Islet of Langerhans (tissue), 1 donor: ENCODE results near the gene AVPR2.

Source experiments
- FAIRE-seq: peaks from one replicate; lab custom pipeline; 2011; peaks lifted over from hg19 to GRCh38; lab: Jason Lieb, UNC

AVPR2 gene

DNA sequence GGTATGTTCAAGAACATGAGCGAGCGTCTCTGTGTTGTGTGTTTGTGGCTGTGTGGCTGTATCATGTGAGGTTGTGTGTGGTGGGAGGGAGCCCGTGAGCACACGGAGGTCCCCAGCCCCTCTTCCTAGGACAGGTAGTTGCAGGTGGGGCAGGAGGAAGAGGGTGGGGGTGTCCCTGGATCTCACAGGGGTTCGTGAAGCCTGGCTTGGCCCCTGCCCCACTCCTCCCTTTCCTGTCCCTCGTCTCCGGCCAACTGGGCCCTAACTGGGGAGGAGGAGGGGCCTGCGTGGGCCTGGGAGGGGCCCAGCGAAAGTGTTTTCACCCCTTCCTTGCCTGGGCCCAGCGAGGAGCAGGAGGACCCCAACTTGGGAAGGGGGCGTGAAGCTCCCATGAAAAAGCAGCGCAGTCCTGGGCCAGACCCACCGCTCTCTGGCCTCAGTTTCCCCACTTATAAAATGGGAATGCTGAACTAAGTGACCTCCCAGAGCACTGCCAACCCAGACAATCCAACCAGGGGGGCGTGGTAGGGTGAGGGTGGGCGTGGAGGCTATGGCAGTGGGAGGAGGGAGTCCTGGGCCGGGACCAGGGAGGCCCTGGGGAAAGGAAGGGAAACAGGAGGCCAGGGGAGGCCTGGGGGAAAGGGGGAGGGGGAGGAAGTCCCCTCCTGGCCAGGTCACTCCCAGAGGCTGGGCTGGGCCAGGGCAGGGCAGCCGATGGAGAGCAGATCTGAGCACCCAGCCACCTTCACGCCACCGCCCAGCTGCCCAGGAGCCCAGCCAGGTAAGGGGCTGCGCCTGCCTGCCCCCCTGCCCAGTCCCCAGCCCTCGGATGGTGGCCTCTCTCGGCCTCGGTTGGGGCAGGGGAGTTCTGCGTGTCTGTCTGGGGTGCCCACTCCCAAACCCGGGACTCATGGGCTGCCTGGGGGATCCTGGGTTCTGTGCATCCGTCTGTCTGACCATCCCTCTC lies at the start of gene AVPR2:
Gene AVPR2 (plus strand): TSS at position 683 of the 967 bp plus-strand sequence. CDS start 473 bp downstream, outside the sequence.
- no peak for FAIRE-seq

DNA sequence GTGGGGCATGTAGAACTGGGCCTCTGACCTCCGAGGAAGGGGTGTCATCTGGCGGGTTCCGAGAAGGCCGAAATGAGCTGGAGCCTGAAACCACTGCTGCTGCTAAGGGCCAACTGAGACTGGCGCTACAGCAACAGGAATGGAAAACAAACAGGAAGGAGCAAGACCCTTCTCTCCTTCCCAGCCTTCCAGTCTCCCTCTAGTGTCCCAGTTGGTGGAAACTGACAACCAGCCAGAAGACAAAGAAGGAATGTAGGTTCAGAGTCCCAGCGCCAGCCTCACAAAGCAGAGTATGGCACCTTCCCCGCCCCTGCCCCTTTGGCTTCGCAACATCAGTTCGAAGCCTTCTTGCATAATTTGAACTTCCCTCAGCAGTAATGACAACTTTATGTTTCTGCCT lies 49.8 kb upstream of the AVPR2 start:
- FAIRE-seq: no peak

DNA sequence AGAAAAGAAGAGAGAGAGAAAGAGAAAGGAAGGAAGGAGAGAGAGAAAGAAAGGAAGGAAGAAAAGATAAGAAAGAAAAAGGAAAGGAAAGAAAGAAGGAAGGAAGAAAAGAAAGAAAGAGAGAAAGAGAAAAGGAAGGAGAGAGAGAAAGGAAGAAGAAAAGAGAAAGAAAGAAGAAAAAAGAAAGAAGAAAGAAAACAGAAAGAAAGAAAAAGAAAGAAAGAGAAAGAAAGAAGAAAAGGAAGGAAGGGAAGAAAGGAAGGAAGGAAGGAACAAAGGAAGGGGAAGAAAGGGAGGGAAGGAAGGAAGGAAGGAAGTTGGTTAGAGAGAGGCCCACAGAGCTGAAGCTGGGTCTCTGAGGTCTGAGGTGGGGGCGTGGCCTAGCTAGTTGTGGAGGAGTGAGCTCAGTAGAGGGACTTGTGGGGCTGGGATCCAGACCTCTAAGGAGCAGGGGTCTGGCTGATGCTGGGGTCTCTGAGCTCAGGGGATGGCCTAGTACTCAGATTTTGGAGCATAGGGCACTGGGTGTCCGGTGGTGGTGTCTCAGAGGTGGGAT lies 47.0 kb upstream of the AVPR2 start:
- no peak for FAIRE-seq

GRCh38 chrX:153861151-153861550 lies 43.3 kb upstream of the AVPR2 start:
- FAIRE-seq: no peak

DNA sequence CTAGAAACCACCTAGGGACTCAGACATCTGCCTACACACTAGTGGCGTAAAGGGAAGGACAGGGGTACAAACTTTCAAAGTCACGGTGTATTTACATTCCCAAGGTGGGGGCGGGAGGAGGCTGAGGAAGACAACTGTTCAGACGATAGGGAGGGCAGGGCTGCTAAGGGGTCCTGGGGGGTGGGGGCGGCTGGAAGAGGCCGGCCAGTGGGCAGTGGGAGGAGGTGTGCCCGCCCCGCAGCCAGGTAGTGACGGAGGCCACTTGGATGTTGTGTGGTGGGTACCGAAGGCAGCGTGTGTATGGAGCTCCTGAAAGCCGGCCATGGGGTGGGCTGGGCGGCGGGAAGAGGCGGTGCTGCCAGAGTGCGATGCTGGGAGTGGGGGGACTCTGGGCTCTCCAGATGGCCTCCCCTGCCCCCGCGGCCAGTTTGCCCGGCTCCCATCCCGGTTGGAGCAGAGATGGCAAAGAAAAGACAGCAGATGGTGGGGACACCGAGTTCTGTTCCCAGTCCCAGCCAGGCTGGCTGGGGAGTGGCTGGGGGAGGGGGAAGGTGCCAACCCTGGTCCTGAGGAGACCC lies 42.7 kb upstream of the AVPR2 start:
- no peak for FAIRE-seq

DNA sequence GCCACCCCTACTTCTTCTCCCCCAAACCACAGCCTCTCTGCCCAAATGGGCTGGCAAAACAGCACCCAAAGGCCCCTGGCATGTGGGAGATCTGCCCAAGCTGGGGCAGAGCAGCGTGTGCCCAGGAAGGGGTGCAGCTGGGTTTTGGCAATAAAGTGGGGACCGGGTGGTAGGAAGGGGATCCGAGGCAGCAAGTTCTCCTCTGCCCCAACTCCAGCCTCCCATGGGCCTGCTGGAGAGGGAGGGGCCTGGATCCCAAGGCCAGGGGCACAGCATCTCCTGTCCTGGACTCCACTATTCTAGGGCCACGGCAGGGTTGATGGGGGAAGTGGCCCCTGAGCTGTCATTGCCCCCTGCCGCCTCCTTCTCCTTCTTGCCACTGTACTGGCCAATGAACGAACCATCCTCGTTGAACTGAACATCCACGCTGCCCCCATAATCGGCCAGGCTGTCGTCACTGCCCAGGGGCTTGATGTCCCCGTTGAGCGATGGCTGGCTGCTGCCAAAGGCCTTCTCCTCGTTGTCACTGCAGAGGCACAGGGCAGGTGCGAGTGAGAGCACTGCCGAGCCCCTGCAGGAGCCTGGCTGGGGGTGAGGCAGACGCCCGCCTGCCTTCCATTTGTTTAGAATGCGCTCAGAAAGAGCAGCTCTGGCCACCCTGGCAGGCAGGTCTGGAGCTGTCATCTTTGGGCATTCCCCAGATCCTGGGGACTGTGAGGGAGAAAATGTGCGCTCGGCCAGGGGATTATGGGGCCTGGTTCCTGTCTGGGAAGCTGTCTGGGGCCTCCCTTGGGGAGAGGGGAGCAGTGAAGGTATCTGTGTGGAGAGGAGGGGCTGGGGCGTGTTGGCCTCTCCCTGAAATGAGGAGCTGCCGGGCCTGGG lies 41.9 kb upstream of the AVPR2 start:
- no peak for FAIRE-seq

GRCh38 chrX:153863251-153863991 lies 41.1 kb upstream of the AVPR2 start:
- no peak for FAIRE-seq

DNA sequence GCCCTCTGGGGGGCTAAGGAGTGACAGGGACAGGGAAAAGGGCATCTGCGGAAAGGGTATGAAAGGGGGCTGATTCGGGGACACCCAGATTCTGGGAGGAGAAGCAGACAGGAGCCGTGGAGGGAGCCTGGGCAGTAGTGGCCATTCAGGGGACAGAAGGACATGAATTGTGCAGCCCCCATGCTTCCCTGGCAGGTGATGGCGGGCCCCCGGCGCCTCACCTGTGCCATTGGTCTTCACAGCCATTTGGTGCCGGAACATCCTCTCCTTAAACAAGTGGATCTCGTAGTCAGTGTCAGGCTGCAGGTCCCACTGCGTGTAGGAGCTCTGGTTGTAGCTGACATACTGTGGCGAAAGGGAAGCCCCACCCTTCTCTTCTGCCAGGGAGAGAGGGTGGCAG lies 40.4 kb upstream of the AVPR2 start:
- FAIRE-seq: no peak

- FAIRE-seq: no peak
These were observed 39.7 kb upstream of the AVPR2 start for GRCh38 chrX:153864561-153865320.

DNA sequence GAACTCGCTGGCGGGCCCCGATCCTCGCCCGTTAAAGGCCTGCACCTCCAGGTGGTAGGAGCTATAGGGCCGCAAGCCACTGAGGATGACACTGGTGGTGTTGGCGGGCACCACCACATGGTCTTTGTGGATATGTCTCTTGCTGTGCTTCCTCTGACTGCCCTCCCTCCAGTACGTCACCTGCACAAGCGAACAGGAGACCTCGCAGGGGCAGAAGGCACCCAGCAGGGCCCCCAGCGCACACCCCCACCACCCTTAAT lies 39.2 kb upstream of the AVPR2 start:
- FAIRE-seq: no peak

DNA sequence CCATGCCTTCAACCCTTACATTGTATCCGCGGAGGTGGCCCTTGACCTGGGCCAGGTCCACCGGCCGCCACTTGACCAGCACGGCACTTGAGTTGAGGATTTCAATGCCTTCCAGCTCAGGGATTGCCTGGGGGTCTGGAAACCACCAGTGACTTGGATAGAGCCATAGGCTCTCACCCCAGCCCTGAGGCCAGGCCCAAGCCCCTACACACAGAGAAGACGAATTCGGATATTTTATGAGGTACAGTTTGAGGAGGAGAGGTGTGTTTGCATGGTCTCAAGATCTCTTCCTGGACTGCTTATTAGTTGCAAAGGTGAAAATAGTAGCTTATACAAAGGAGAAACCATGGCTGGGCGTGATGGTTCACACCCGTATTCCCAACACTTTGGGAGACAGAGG lies 38.8 kb upstream of the AVPR2 start:
- no peak for FAIRE-seq

- no peak for FAIRE-seq
These were observed 38.0 kb upstream of the AVPR2 start for GRCh38 chrX:153866302-153867019.

GRCh38 chrX:153867139-153867538 lies 37.3 kb upstream of the AVPR2 start:
- FAIRE-seq: no peak

DNA sequence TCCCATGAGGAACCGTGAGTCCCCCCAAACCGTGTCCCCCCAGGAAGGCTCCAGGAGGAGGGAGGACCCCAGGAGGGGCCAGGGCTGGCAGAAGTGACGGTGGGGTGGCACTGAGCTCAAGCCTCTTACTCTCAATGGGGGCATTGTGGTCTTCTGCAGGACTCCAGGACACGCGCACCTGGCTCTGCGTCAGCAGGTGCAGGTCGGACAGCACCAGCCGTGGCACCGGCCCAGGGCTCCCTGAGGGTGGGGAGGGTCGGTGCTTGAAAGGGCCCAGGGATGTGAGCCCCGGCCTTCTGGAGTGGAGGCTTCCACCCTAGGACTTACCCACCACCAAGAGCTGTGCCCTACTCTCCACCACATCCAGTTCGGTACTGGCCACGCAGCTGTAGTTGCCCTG lies 36.8 kb upstream of the AVPR2 start:
- no peak for FAIRE-seq

- FAIRE-seq: no peak
These were observed 35.6 kb upstream of the AVPR2 start for GRCh38 chrX:153868576-153869472.

DNA sequence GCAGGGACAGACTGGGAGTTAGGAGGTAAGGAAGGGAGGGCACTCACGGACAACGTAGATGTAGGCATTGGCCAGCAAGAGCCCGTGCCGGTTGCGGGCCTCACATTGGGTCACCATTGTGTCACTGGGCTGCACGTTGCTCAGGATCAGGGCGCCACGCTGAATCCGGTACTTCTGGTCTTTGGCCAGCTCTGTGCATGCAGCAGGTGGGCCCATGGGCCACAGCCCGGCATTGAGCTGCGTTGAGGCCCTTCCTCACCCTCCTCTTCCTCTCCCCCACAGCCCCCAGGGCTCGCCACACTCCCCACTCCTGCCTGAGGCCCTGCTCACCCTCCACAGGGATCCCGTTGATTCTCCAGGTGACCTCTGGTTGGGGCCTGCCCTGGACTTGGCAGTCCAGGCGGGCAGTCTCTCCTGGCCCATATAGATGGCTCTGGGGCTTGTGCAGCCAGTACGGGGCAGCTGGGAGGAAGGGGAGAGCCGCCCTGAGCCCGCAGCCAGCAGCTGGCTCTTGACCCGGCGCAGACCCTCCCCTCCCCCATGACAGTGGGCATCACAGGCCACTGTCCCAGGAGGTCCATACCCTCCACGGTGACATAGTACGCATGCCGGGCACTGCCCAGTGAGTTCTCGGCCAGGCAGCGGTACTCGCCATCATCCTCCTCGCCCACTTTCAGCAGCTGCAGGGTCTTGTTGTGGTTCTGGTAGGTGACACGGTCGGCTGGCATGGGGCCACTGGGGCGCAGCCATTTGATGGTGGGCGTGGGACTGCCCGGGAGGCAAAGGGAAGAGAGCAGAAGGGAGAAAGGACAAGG lies 34.8 kb upstream of the AVPR2 start:
- FAIRE-seq: no peak

- no peak for FAIRE-seq
These were observed 34.2 kb upstream of the AVPR2 start for GRCh38 chrX:153870288-153870690.

GRCh38 chrX:153870791-153871360 lies 33.6 kb upstream of the AVPR2 start:
- no peak for FAIRE-seq
